K562 (cell line): ENCODE measurements around the gene UBA52. TPM values are rescaled to one million over a fixed set of nuclear protein-coding genes. Genes with fewer than 3 reads are reported as not detected.

Experiments used
- CBX2 ChIP-seq: fragments of 200-600 bp; sonication (generic); IDR thresholded peaks from one replicate; pipeline ENCODE4 v1.6.1; 2012; ENCODE audit warnings: mild to moderate bottlenecking, low read length, inconsistent platforms; ENCODE audit not compliant: insufficient read depth, poor library complexity, severe bottlenecking
- EWSR1 ChIP-seq: fragments of 450-650 bp; IDR thresholded peaks from 2 replicates; pipeline ENCODE4 v1.6.1; 2018; ENCODE audit warnings: borderline replicate concordance, mild to moderate bottlenecking, low read depth, moderate library complexity; ENCODE audit not compliant: partially characterized antibody
- FUS ChIP-seq: fragments of 200-400 bp; formaldehyde crosslinking; optimal IDR thresholded peaks from 2 replicates; pipeline ENCODE3; 2017; ENCODE audit warnings: low read depth, low read length
- HMGN3 ChIP-seq: IDR thresholded peaks from 2 replicates; pipeline ENCODE4 v1.6.1; 2011; ENCODE audit warnings: borderline replicate concordance, low read depth, mild to moderate bottlenecking, mixed read lengths, low read length; ENCODE audit not compliant: insufficient read length; ENCODE audit errors: extremely low read depth
- JUNB ChIP-seq: fragments of 450-650 bp; formaldehyde crosslinking; conservative IDR thresholded peaks from 2 replicates; pipeline ENCODE4 v1.4.0; 2020; ENCODE audit warnings: mild to moderate bottlenecking
- MAFG ChIP-seq: fragments of 450-650 bp; conservative IDR thresholded peaks from 2 replicates; pipeline ENCODE4 v1.6.1; 2016; ENCODE audit warnings: missing genetic modification characterization, missing compliant biosample characterization
- PHB ChIP-seq: fragments of 250-450 bp; sonication (Bioruptor Pico); IDR thresholded peaks from 2 replicates; pipeline ENCODE4 v1.5.0; 2021
- XRCC3 ChIP-seq: fragments of 450-650 bp; IDR thresholded peaks from 2 replicates; pipeline ENCODE4 v1.6.1; 2017; ENCODE audit warnings: mild to moderate bottlenecking, moderate library complexity
- ZBTB8A ChIP-seq: fragments of 450-650 bp; IDR thresholded peaks from 2 replicates; pipeline ENCODE4 v1.6.1; 2018; ENCODE audit warnings: mild to moderate bottlenecking, moderate library complexity; ENCODE audit not compliant: partially characterized antibody
- ZNF217 ChIP-seq: sonication (generic); formaldehyde crosslinking; IDR thresholded peaks from 2 replicates; pipeline ENCODE4 v1.8.0; 2022; ENCODE audit warnings: mild to moderate bottlenecking, missing genetic modification reagents
- ZNF263 ChIP-seq: sonication (generic); formaldehyde crosslinking; IDR thresholded peaks from 2 replicates; pipeline ENCODE4 v1.8.0; 2022; ENCODE audit warnings: mild to moderate bottlenecking, missing genetic modification reagents, borderline replicate concordance
- polyA plus RNA-seq, 8 experiments: library from polyadenylated mRNA; depleted of rRNA in 4 of 8; stranded (reverse) in 5 of 8; unstranded in 3 of 8; fragments of >200 nt; fragmentation: Nextera tagmentation in 2 of 8; fragmentation: Illumina TruSeq in 1 of 8; extraction: Ambion mirVana in 2 of 8; extraction: Trizol in 1 of 8; gene quantifications; 2 replicates each; pipeline versions ENCODE4 v1.2.1 to v1.2.3, GENCODE V29; 2011 to 2014; ENCODE audit warnings: inconsistent platforms in 1 of 8, missing spikeins in 1 of 8
- total RNA-seq, 7 experiments: library from RNA; depleted of rRNA in 6 of 7; stranded (reverse); fragments of >200 nt in 6 of 7; fragmentation: Illumina TruSeq in 2 of 7; extraction: Trizol in 2 of 7; gene quantifications; 2 replicates each; pipeline versions ENCODE4 v1.2.1 to v1.2.3, GENCODE V29; 2011 to 2021; ENCODE audit warnings: low replicate concordance in 1 of 7
- TF ChIP-seq, protein P1 (sequence below): sonication (generic); formaldehyde crosslinking; IDR thresholded peaks from 2 replicates; pipeline ENCODE4 v1.8.0; 2022; ENCODE audit warnings: mild to moderate bottlenecking, missing genetic modification reagents
- TF ChIP-seq, protein P2 (sequence below), 2 experiments: fragments of 450-650 bp in 1 of 2; sonication (generic) in 1 of 2; formaldehyde crosslinking; conservative IDR thresholded peaks; 2 replicates each; pipeline versions ENCODE4 v1.4.0 to v1.8.1; 2020 to 2022; ENCODE audit warnings: mild to moderate bottlenecking in 1 of 2, missing genetic modification reagents in 1 of 2
- TF ChIP-seq, protein P3 (sequence below): sonication (generic); formaldehyde crosslinking; IDR thresholded peaks from 2 replicates; pipeline ENCODE4 v1.8.0; 2022; ENCODE audit warnings: mild to moderate bottlenecking, missing genetic modification reagents
- TF ChIP-seq, protein P4 (sequence below): sonication (generic); formaldehyde crosslinking; IDR thresholded peaks from 2 replicates; pipeline ENCODE4 v1.8.1; 2023; ENCODE audit warnings: missing genetic modification reagents, mild to moderate bottlenecking, borderline replicate concordance

Gene UBA52
- total and polyA plus RNA-seq, 9 of the 15 experiments (the other 6 are each of a cell fraction or from before 2014, with no cell fraction given) = 1,110 to 2,751 (median 1,733) TPM

DNA sequence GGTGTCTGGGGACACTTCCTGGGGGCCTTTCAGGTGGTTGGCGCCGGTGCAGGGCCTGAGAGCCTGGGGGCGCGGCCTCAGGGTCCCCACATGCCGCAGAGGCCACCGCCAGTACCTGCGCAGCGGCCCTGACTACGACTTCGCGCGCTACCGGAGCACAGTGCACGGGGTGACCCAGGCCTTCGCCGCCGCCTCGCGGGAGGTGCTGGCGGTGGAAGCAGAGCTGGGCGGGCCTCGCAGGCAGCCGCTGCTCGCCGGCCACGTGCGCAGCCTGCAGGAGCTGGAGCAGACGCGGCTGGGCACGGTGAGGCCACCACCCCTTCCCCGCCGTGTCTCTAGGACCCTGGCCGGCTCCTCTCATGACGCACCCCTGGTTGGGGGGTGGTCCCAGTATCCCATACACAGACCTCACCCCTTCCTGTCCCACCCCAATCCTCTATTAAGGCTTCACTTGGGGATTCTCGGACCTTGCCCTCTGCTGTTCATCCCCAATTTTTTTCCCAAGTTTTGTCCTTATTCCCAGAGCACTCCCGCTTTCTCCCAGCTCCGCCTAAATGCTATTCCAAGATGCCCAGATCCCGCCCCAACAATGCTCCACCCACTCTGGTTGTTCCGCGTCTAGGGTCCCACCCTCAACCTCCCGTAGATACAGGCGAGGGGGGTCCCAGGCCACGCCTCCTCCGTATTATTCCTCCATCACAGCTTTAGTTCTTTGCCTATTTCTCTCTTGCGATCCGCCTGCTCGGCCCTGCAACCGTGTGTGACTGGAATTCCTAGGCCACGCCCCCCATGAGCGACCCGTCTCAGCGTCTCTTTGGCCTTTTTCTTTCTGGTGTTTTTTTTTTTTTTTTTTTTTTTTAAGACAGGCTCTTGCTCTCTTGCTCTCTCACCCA lies 18.0 kb downstream of the UBA52 start (continued):
- TF ChIP-seq, protein P1, sequence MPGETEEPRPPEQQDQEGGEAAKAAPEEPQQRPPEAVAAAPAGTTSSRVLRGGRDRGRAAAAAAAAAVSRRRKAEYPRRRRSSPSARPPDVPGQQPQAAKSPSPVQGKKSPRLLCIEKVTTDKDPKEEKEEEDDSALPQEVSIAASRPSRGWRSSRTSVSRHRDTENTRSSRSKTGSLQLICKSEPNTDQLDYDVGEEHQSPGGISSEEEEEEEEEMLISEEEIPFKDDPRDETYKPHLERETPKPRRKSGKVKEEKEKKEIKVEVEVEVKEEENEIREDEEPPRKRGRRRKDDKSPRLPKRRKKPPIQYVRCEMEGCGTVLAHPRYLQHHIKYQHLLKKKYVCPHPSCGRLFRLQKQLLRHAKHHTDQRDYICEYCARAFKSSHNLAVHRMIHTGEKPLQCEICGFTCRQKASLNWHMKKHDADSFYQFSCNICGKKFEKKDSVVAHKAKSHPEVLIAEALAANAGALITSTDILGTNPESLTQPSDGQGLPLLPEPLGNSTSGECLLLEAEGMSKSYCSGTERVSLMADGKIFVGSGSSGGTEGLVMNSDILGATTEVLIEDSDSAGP (CRISPR knock-in tag) = no peak
- TF ChIP-seq XRCC3 = no peak
- no peak for TF ChIP-seq CBX2
- TF ChIP-seq ZBTB8A = no peak
- TF ChIP-seq FUS = no peak
- peak; percentile 5 for TF ChIP-seq HMGN3
- TF ChIP-seq, protein P2, sequence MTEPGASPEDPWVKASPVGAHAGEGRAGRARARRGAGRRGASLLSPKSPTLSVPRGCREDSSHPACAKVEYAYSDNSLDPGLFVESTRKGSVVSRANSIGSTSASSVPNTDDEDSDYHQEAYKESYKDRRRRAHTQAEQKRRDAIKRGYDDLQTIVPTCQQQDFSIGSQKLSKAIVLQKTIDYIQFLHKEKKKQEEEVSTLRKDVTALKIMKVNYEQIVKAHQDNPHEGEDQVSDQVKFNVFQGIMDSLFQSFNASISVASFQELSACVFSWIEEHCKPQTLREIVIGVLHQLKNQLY (CRISPR knock-in tag; conservative IDR thresholded peaks at IDR 0.05) = peak in 1 of 2 experiments; percentile 96; a peak in 1 of 4 replicates
- TF ChIP-seq EWSR1 = no peak
- TF ChIP-seq, protein P3, sequence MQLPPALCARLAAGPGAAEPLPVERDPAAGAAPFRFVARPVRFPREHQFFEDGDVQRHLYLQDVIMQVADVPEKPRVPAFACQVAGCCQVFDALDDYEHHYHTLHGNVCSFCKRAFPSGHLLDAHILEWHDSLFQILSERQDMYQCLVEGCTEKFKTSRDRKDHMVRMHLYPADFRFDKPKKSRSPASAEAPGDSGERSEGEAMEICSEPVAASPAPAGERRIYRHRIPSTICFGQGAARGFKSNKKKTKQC (CRISPR knock-in tag) = peak; percentile 95; the same call in 1 of the 2 replicates
- no peak for TF ChIP-seq JUNB (CRISPR knock-in tag)
- TF ChIP-seq ZNF217 = no peak
- TF ChIP-seq PHB (CRISPR knock-in tag) = peak; percentile 19; the same call in 1 of the 2 replicates
- no peak for TF ChIP-seq MAFG (tag)
- peak; percentile 75; the same call in 1 of the 2 replicates for TF ChIP-seq ZNF263 (CRISPR knock-in tag)
- TF ChIP-seq, protein P4, sequence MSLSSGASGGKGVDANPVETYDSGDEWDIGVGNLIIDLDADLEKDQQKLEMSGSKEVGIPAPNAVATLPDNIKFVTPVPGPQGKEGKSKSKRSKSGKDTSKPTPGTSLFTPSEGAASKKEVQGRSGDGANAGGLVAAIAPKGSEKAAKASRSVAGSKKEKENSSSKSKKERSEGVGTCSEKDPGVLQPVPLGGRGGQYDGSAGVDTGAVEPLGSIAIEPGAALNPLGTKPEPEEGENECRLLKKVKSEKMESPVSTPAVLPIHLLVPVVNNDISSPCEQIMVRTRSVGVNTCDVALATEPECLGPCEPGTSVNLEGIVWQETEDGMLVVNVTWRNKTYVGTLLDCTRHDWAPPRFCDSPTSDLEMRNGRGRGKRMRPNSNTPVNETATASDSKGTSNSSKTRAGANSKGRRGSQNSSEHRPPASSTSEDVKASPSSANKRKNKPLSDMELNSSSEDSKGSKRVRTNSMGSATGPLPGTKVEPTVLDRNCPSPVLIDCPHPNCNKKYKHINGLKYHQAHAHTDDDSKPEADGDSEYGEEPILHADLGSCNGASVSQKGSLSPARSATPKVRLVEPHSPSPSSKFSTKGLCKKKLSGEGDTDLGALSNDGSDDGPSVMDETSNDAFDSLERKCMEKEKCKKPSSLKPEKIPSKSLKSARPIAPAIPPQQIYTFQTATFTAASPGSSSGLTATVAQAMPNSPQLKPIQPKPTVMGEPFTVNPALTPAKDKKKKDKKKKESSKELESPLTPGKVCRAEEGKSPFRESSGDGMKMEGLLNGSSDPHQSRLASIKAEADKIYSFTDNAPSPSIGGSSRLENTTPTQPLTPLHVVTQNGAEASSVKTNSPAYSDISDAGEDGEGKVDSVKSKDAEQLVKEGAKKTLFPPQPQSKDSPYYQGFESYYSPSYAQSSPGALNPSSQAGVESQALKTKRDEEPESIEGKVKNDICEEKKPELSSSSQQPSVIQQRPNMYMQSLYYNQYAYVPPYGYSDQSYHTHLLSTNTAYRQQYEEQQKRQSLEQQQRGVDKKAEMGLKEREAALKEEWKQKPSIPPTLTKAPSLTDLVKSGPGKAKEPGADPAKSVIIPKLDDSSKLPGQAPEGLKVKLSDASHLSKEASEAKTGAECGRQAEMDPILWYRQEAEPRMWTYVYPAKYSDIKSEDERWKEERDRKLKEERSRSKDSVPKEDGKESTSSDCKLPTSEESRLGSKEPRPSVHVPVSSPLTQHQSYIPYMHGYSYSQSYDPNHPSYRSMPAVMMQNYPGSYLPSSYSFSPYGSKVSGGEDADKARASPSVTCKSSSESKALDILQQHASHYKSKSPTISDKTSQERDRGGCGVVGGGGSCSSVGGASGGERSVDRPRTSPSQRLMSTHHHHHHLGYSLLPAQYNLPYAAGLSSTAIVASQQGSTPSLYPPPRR (CRISPR knock-in tag) = 0 out of 2 replicates have a peak, but pooled peaks have one; percentile 54
